Right hindlimb (tissue), 1 donor: ENCODE data around the gene ZBTB11.
A peak's percentile ranks its signal among the peaks of the same experiment; 100 is the strongest.
"Not testable (repeated sequence)": the region's sequence is repeated elsewhere in the genome, so short reads cannot be mapped to it uniquely, and the experiment has no call there.

Experiments
- DNase-seq: peaks from one replicate; pipeline ENCODE4 v3.0.0-alpha.2; 2018

Gene ZBTB11

GRCh38 chr3:101676765-101677435 is at the start of gene ZBTB11:
ZBTB11 (minus strand) TSS chr3:101677132; CDS start chr3:101676914, 218 bp downstream.
- DNase-seq: peak; percentile 100

GRCh38 chr3:101725890-101726275 is 49.0 kb upstream of the ZBTB11 start:
- DNase-seq: no peak

- peak; percentile 51 for DNase-seq
Measured at GRCh38 chr3:101725194-101725889, 48.4 kb upstream of the ZBTB11 start.

- DNase-seq: peak; percentile 96
Measured at GRCh38 chr3:101724329-101725193, 47.6 kb upstream of the ZBTB11 start, which contains the start of gene CEP97. CEP97 (plus strand) TSS chr3:101724614; CDS start chr3:101724677, 63 bp downstream.

- DNase-seq: no peak
Measured at GRCh38 chr3:101722394-101723173, 45.7 kb upstream of the ZBTB11 start.

GRCh38 chr3:101720851-101721840 is 44.2 kb upstream of the ZBTB11 start:
- no peak for DNase-seq

GRCh38 chr3:101719604-101720185 is 42.8 kb upstream of the ZBTB11 start:
- DNase-seq: no peak

GRCh38 chr3:101718455-101718854 is 41.5 kb upstream of the ZBTB11 start:
- DNase-seq: no peak

- no peak for DNase-seq
Measured at GRCh38 chr3:101709126-101709525, 32.2 kb upstream of the ZBTB11 start.

GRCh38 chr3:101704639-101705038 is 27.7 kb upstream of the ZBTB11 start:
- DNase-seq: not testable (repeated sequence)

GRCh38 chr3:101703169-101703568 is 26.2 kb upstream of the ZBTB11 start:
- no peak for DNase-seq

GRCh38 chr3:101702726-101703125 is 25.8 kb upstream of the ZBTB11 start:
- no peak for DNase-seq

GRCh38 chr3:101701696-101702634 is 25.0 kb upstream of the ZBTB11 start:
- no peak for DNase-seq

GRCh38 chr3:101695779-101696372 is 18.9 kb upstream of the ZBTB11 start:
- no peak for DNase-seq

- not testable (repeated sequence) for DNase-seq
Measured at GRCh38 chr3:101694836-101695235, 17.9 kb upstream of the ZBTB11 start.

GRCh38 chr3:101693540-101693939 is 16.6 kb upstream of the ZBTB11 start:
- not testable (repeated sequence) for DNase-seq

GRCh38 chr3:101691685-101692671 is 15.0 kb upstream of the ZBTB11 start:
- not testable (repeated sequence) for DNase-seq

GRCh38 chr3:101690972-101691371 is 14.0 kb upstream of the ZBTB11 start:
- no peak for DNase-seq
